ENCODE results near the gene MRPL20.
"Not testable (repeated sequence)": the region's sequence is repeated elsewhere in the genome, so short reads cannot be mapped to it uniquely, and the experiment has no call there.

Gene MRPL20

GRCh38 chr1:1380860-1381259, 26.2 kb downstream of the MRPL20 start:
- no peak for DNase-seq

- no peak for DNase-seq
These were observed 29.4 kb downstream of the MRPL20 start for GRCh38 chr1:1377540-1378205.

- DNase-seq, result no peak
These were observed 30.4 kb downstream of the MRPL20 start for GRCh38 chr1:1376551-1377226.

GRCh38 chr1:1374929-1375662, 32.0 kb downstream of the MRPL20 start, which contains the start of gene AURKAIP1:
AURKAIP1 (minus strand) TSS chr1:1375207; CDS start chr1:1374756, 451 bp downstream.
- peak; percentile 91 for DNase-seq

GRCh38 chr1:1374589-1374928, 32.5 kb downstream of the MRPL20 start:
- no peak for DNase-seq

- DNase-seq, result no peak
These were observed 33.1 kb downstream of the MRPL20 start for GRCh38 chr1:1373815-1374588.

- no peak for DNase-seq
These were observed 33.9 kb downstream of the MRPL20 start for GRCh38 chr1:1373051-1373814.

GRCh38 chr1:1371746-1372711, 35.1 kb downstream of the MRPL20 start:
- DNase-seq, result peak; percentile 80

- DNase-seq, result peak; percentile 50
These were observed 35.7 kb downstream of the MRPL20 start for GRCh38 chr1:1371364-1371745.

GRCh38 chr1:1370771-1371300, 36.3 kb downstream of the MRPL20 start:
- no peak for DNase-seq

- not testable (repeated sequence) for DNase-seq
These were observed 37.0 kb downstream of the MRPL20 start for GRCh38 chr1:1370094-1370493.

GRCh38 chr1:1367315-1367714, 39.8 kb downstream of the MRPL20 start:
- DNase-seq, result no peak

- DNase-seq, result no peak
These were observed 40.4 kb downstream of the MRPL20 start for GRCh38 chr1:1366699-1367066.

- no peak for DNase-seq
These were observed 41.0 kb downstream of the MRPL20 start for GRCh38 chr1:1365875-1366698.

- DNase-seq, result no peak
These were observed 42.8 kb downstream of the MRPL20 start for GRCh38 chr1:1364266-1364665.

- no peak for DNase-seq
These were observed 45.1 kb downstream of the MRPL20 start for GRCh38 chr1:1361982-1362423.

GRCh38 chr1:1361233-1361981, 45.7 kb downstream of the MRPL20 start:
- no peak for DNase-seq

GRCh38 chr1:1360506-1361169, 46.5 kb downstream of the MRPL20 start:
- no peak for DNase-seq
